GM18505 (cell line): Measurements from ENCODE around the gene PRKCZ.

Experiments used
- ATAC-seq: cut with Tn5 transposase; IDR thresholded peaks from one replicate; pipeline ENCODE4 v1.9.1; 2021; ENCODE audit not compliant: unreplicated experiment
- POLR2A ChIP-seq: IDR thresholded peaks from 4 replicates; pipeline ENCODE4 v1.6.1; 2011; ENCODE audit warnings: borderline replicate concordance; ENCODE audit not compliant: insufficient read depth, insufficient read length; ENCODE audit errors: extremely low read depth

Gene PRKCZ

GRCh38 chr1:2030076-2030871 lies 19.9 kb upstream of the PRKCZ start:
- TF ChIP-seq POLR2A, result no peak
- no peak for ATAC-seq

- no peak for TF ChIP-seq POLR2A
- ATAC-seq, result no peak
Observed at GRCh38 chr1:2031546-2032540, 18.4 kb upstream of the PRKCZ start.

- ATAC-seq, result no peak
- TF ChIP-seq POLR2A, result no peak
Observed at GRCh38 chr1:2032737-2033136, 17.5 kb upstream of the PRKCZ start.

- TF ChIP-seq POLR2A, result no peak
- ATAC-seq, result no peak
Observed at GRCh38 chr1:2033165-2033564, 17.0 kb upstream of the PRKCZ start.

GRCh38 chr1:2036287-2036686 lies 13.9 kb upstream of the PRKCZ start:
- no peak for ATAC-seq
- no peak for TF ChIP-seq POLR2A

GRCh38 chr1:2037314-2037979 lies 12.8 kb upstream of the PRKCZ start:
- ATAC-seq, result no peak
- TF ChIP-seq POLR2A, result no peak

GRCh38 chr1:2038229-2038628 lies 12.0 kb upstream of the PRKCZ start:
- ATAC-seq, result no peak
- no peak for TF ChIP-seq POLR2A

- no peak for TF ChIP-seq POLR2A
- ATAC-seq, result no peak
Observed at GRCh38 chr1:2039251-2039650, 11.0 kb upstream of the PRKCZ start.

GRCh38 chr1:2041305-2041704 lies 8.9 kb upstream of the PRKCZ start:
- no peak for ATAC-seq
- no peak for TF ChIP-seq POLR2A

- TF ChIP-seq POLR2A, result no peak
- ATAC-seq, result no peak
Observed at GRCh38 chr1:2041887-2042286, 8.3 kb upstream of the PRKCZ start.

- TF ChIP-seq POLR2A, result no peak
- ATAC-seq, result no peak
Observed at GRCh38 chr1:2042830-2043773, 7.1 kb upstream of the PRKCZ start.

GRCh38 chr1:2043886-2044285 lies 6.3 kb upstream of the PRKCZ start:
- no peak for ATAC-seq

More at GRCh38 chr1:2043886-2044285, 6.3 kb upstream of the PRKCZ start:
- TF ChIP-seq POLR2A, result no peak
